ENCODE measurements around the gene C13orf46.

C13orf46 gene

DNA sequence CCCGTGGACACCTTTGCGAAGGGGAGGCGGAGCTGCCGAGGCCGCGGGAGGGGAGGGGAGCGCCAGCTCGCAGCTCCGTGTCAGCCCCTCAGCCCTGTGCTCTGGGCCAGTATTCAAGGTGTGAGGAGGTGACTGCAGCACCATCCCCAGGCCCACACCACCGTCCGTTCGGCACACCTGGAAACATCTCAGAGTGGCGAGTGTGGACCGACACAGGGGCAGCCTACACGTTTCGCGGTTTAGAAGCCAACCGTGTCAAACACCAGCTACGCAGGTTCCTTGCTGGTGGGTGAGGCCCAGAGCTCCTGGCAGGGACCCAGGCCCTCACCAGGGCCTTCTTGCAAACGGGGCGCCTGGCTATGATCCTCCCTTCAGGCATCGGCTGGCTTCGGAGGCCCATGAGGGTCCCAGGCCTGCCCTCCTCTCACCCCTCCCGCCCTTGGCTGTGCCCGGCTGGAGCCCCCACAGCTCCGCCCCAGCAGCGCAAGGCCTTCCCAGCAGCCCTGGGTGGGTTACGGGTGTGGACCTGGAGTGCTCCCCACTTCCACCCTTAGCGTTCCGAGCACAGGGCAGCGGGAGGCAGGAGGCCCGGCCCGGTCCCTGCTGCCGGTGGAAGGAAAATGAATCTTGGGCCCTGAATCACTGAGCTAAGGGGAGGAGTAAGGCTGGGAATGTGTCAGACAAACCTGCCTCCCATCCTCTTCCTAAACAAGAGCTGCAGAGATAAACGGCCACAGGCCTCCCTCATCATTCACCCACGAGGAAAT, 1.2 kb downstream of the C13orf46 start:
- POLR2A ChIA-PET: no interaction called here
- CTCF ChIA-PET: no interaction called here
- no peak for DNase-seq (ENCODE audit: extremely low spot score)
- TF ChIP-seq LEF1 (IDR thresholded peaks at IDR 0.05; ENCODE audit: borderline replicate concordance): no peak
- TF ChIP-seq PKNOX1 (IDR thresholded peaks at IDR 0.05): no peak
- no peak for TF ChIP-seq HDGF (IDR thresholded peaks at IDR 0.05; ENCODE audit: borderline replicate concordance)

- TF ChIP-seq SP1 (IDR thresholded peaks at IDR 0.05) (no peak), TARDBP (IDR thresholded peaks at IDR 0.05) (no peak), FOXK2 (IDR thresholded peaks at IDR 0.05) (no peak), CTBP1 (IDR thresholded peaks at IDR 0.05; ENCODE audit: borderline replicate concordance) (no peak), BHLHE40 (IDR thresholded peaks at IDR 0.05; ENCODE audit: borderline replicate concordance) (no peak)
- DNase-seq (ENCODE audit: extremely low spot score): no peak
- ChIA-PET CTCF (no interaction called here), POLR2A (no interaction called here)
Observed at GRCh38 chr13:113971471-113972231, 2.2 kb downstream of the C13orf46 start.

DNA sequence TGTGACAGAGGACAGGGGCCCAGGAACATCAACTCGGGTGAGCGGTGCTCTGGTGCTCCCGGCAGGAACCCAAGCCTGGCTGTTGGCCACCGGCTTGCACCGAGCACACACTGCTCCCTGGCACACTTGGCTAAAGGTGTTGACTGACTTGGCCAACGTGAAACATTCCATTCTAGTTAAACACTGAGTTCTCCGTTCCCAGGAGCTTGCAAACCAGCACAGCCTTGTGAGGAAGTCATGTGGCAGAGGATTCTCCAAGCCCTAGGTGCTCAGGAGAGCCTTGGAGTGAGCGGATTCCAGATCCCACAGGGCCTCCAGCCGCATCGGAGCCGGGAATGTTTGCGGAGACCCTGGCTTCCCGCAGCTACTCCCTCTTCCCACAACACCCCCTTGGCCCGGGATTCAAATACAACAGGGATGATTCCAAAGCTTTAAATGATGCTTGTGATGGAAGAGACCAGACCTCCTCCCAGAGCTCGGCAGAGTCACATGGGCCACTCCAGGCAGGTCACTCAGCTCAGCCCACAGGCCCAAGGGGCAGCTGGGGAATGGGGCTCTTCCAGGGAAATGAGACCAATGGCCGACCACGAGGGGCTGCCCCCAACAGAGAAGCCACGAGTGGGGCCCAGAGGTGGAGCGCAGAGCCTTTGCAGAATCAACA, 2.9 kb downstream of the C13orf46 start:
- TF ChIP-seq HDGF (IDR thresholded peaks at IDR 0.05; ENCODE audit: borderline replicate concordance): no peak
- ChIA-PET CTCF (no interaction called here), POLR2A (no interaction called here)
- DNase-seq (ENCODE audit: extremely low spot score): no peak

DNA sequence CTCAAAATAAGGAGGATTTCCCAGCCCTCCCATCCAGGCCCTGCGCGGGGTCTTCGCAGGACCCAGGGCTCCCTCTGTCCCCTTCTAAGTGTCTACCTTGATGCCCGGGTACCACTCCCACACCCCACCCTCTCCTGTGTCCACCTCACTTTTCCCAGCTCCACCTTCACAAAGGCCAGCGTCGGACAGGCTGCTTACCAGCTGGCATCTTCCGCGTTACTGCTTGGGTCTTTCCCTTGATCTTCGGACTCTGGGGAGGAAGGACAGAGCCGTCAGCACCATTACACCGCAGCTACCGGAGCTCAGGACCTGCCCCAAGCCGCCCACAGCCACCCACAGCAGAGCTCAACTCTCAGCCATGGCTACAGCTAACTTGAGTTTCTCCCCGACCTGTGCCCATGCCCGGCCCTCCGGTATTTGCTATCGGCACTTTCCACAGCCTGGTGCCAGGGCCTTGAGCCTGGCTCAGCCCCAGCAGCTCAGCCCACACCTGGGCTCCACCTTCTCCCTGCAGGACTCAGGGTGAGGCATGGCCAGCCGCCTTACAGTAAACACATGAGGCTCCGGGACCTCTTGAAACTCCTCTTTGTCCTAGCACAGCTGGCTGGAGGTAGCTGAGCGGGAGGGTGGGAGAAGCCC, 3.8 kb downstream of the C13orf46 start:
- ChIA-PET CTCF (no interaction called here), POLR2A (no interaction called here)
- no peak for DNase-seq (ENCODE audit: extremely low spot score)

GRCh38 chr13:113969311-113969972, 4.4 kb downstream of the C13orf46 start:
- DNase-seq (ENCODE audit: extremely low spot score): no peak
- POLR2A ChIA-PET: no interaction called here
- TF ChIP-seq TARDBP (IDR thresholded peaks at IDR 0.05) (no peak), FOXK2 (IDR thresholded peaks at IDR 0.05) (no peak), FOXA1 (IDR thresholded peaks at IDR 0.05) (no peak), FOXM1 (IDR thresholded peaks at IDR 0.05; ENCODE audit: borderline replicate concordance) (no peak), HDGF (IDR thresholded peaks at IDR 0.05; ENCODE audit: borderline replicate concordance) (no peak), LEF1 (IDR thresholded peaks at IDR 0.05; ENCODE audit: borderline replicate concordance) (no peak), BHLHE40 (IDR thresholded peaks at IDR 0.05; ENCODE audit: borderline replicate concordance) (no peak), ZNF384 (IDR thresholded peaks at IDR 0.05) (no peak), PKNOX1 (IDR thresholded peaks at IDR 0.05) (no peak), ARNT (IDR thresholded peaks at IDR 0.05) (no peak), SP1 (IDR thresholded peaks at IDR 0.05) (no peak), CTBP1 (IDR thresholded peaks at IDR 0.05; ENCODE audit: borderline replicate concordance) (no peak), SUZ12 (IDR thresholded peaks at IDR 0.05) (no peak), L3MBTL2 (conservative IDR thresholded peaks at IDR 0.05) (no peak), ELF4 (IDR thresholded peaks at IDR 0.05) (no peak), NFRKB (IDR thresholded peaks at IDR 0.05) (no peak)
- CTCF ChIA-PET: no interaction called here

More for the DNA sequence above, 3.8 kb downstream of the C13orf46 start:
- no peak for TF ChIP-seq BHLHE40 (IDR thresholded peaks at IDR 0.05; ENCODE audit: borderline replicate concordance)
- no peak for TF ChIP-seq HDGF (IDR thresholded peaks at IDR 0.05; ENCODE audit: borderline replicate concordance)
- TF ChIP-seq TARDBP (IDR thresholded peaks at IDR 0.05): no peak
- no peak for TF ChIP-seq L3MBTL2 (conservative IDR thresholded peaks at IDR 0.05)
- TF ChIP-seq PKNOX1 (IDR thresholded peaks at IDR 0.05): no peak
- TF ChIP-seq FOXA1 (IDR thresholded peaks at IDR 0.05): no peak
- no peak for TF ChIP-seq LEF1 (IDR thresholded peaks at IDR 0.05; ENCODE audit: borderline replicate concordance)
- TF ChIP-seq SP1 (IDR thresholded peaks at IDR 0.05): no peak
- TF ChIP-seq ELF4 (IDR thresholded peaks at IDR 0.05): no peak
- TF ChIP-seq NFRKB (IDR thresholded peaks at IDR 0.05): no peak
- no peak for TF ChIP-seq ZNF384 (IDR thresholded peaks at IDR 0.05)
- TF ChIP-seq FOXM1 (IDR thresholded peaks at IDR 0.05; ENCODE audit: borderline replicate concordance): no peak
- TF ChIP-seq ARNT (IDR thresholded peaks at IDR 0.05): no peak
- no peak for TF ChIP-seq SUZ12 (IDR thresholded peaks at IDR 0.05)

Data from HEK293T (cell line).